A549 (cell line): Measurements from ENCODE around the gene C2CD3. TPM values are rescaled to one million over a fixed set of nuclear protein-coding genes. Genes with fewer than 3 reads are reported as not detected.
"Not testable (repeated sequence)": the region's sequence is repeated elsewhere in the genome, so short reads cannot be mapped to it uniquely, and the experiment has no call there.

ENCODE experiments used
- ATAC-seq, 2 experiments: fragments of 200-7000 bp in 1 of 2; fragments of >200 bp in 1 of 2; cut with Nextera tagmentation in 1 of 2; cut with Tn5 transposase in 1 of 2; 3 replicates each; pipeline versions ENCODE4 v1.8.0 to v1.9.1; 2018 to 2020; ENCODE audit warnings: mild to moderate bottlenecking in 1 of 2, moderate library complexity in 1 of 2
- CTCF ChIA-PET: fragments of 300-600 bp; sonication (Branson Sonifier 250); formaldehyde crosslinking; extraction: SDS; loops from one replicate; lab custom pipeline; 2021; ENCODE audit warnings: antibody characterized with exemption, inconsistent platforms; lab: Yijun Ruan, JAX
- POLR2A ChIA-PET: fragments of 350-600 bp; formaldehyde crosslinking; extraction: SDS; loops from one replicate; lab custom pipeline; 2021; ENCODE audit warnings: antibody characterized with exemption, inconsistent platforms; lab: Yijun Ruan, JAX
- DNase-seq, 2 experiments: peaks; one replicate each; pipeline versions ENCODE4 v3.0.0 to v3.0.0-alpha.2; 2011 to 2016; ENCODE audit warnings: low read depth in 1 of 2, low spot score in 1 of 2
- FAIRE-seq: peaks from 2 replicates; lab custom pipeline; 2011; peaks lifted over from hg19 to GRCh38; lab: Jason Lieb, UNC
- H3K27ac ChIP-seq, 2 experiments: fragments of >200 bp; sonication (Bioruptor Twin); formaldehyde crosslinking; 3 replicates each; pipeline ENCODE4 v1.5.1; 2016 to 2017
- H3K4me1 ChIP-seq: fragments of >200 bp; sonication (Bioruptor Twin); formaldehyde crosslinking; 3 replicates; pipeline ENCODE4 v1.6.1; 2016
- H3K4me2 ChIP-seq: fragments of >200 bp; sonication (Bioruptor Twin); formaldehyde crosslinking; 3 replicates; pipeline ENCODE4 v1.6.1; 2016
- H3K4me3 ChIP-seq: fragments of >200 bp; sonication (Bioruptor Twin); formaldehyde crosslinking; 3 replicates; pipeline ENCODE4 v1.5.1; 2016
- H3K9me3 ChIP-seq: fragments of >200 bp; sonication (Bioruptor Twin); formaldehyde crosslinking; 3 replicates; pipeline ENCODE4 v1.6.1; 2016
- ATOH8 ChIP-seq: fragments of 250-450 bp; sonication (Bioruptor Pico); IDR thresholded peaks from 2 replicates; pipeline ENCODE4 v1.5.0; 2020; ENCODE audit warnings: low read depth, mild to moderate bottlenecking, moderate library complexity
- CEBPB ChIP-seq, 2 experiments: fragments of >200 bp in 1 of 2; sonication (Bioruptor Twin) in 1 of 2; formaldehyde crosslinking in 1 of 2; IDR thresholded peaks; 2 replicates each; pipeline ENCODE4 v1.6.1; 2012 to 2016
- E2F6 ChIP-seq: IDR thresholded peaks from 2 replicates; pipeline ENCODE4 v1.6.1; 2012; ENCODE audit warnings: low read depth, borderline replicate concordance
- HEYL ChIP-seq: fragments of 250-450 bp; sonication (Bioruptor Pico); IDR thresholded peaks from 2 replicates; pipeline ENCODE4 v1.8.0; 2021; ENCODE audit warnings: mild to moderate bottlenecking, moderate library complexity
- HMGXB4 ChIP-seq: fragments of 250-450 bp; sonication (Bioruptor Pico); IDR thresholded peaks from 2 replicates; pipeline ENCODE4 v1.5.0; 2021; ENCODE audit warnings: mild to moderate bottlenecking, moderate library complexity, borderline replicate concordance
- JUN ChIP-seq, 2 experiments: fragments of >200 bp; sonication (Bioruptor Twin); formaldehyde crosslinking; IDR thresholded peaks; 2 replicates in 1 of 2; 3 replicates in 1 of 2; pipeline ENCODE4 v1.6.1; 2016 to 2017
- JUNB ChIP-seq: fragments of >200 bp; sonication (Bioruptor Twin); formaldehyde crosslinking; IDR thresholded peaks from 2 replicates; pipeline ENCODE4 v1.6.1; 2016
- KDM1A ChIP-seq: fragments of 200-600 bp; sonication (generic); IDR thresholded peaks from 2 replicates; pipeline ENCODE4 v1.6.1; 2016; ENCODE audit warnings: low read depth, mild to moderate bottlenecking
- MAFK ChIP-seq: fragments of 450-650 bp; IDR thresholded peaks from 2 replicates; pipeline ENCODE4 v1.6.1; 2014; ENCODE audit not compliant: partially characterized antibody
- MAX ChIP-seq: IDR thresholded peaks from 2 replicates; pipeline ENCODE4 v1.6.1; 2012
- POLR2A ChIP-seq: IDR thresholded peaks from 2 replicates; pipeline ENCODE4 v1.6.1; 2012; ENCODE audit warnings: mild to moderate bottlenecking, low read length
- RAD21 ChIP-seq, 2 experiments: fragments of >200 bp in 1 of 2; sonication (Bioruptor Twin) in 1 of 2; formaldehyde crosslinking in 1 of 2; IDR thresholded peaks in 1 of 2; conservative IDR thresholded peaks in 1 of 2; 2 replicates in 1 of 2; 3 replicates in 1 of 2; pipeline ENCODE4 v1.6.1; 2012 to 2018; ENCODE audit warnings: inconsistent platforms in 1 of 2
- ZNF302 ChIP-seq: fragments of 250-450 bp; sonication (Bioruptor Pico); IDR thresholded peaks from 2 replicates; pipeline ENCODE4 v1.9.0; 2021; ENCODE audit warnings: inconsistent platforms, mild to moderate bottlenecking, moderate library complexity
- ZSCAN20 ChIP-seq: fragments of 250-450 bp; sonication (Bioruptor Pico); IDR thresholded peaks from 2 replicates; pipeline ENCODE4 v1.8.0; 2022; ENCODE audit warnings: mild to moderate bottlenecking, moderate library complexity
- WGBS: methylation state at CpG from one replicate; pipeline ENCODE4 v1.1.6; 2017; ENCODE audit errors: missing lambda C conversion rate; 5-methylcytosine and 5-hydroxymethylcytosine counted together
- polyA plus RNA-seq, 4 experiments: library from polyadenylated mRNA; depleted of rRNA in 3 of 4; stranded (reverse); fragments of >200 nt; fragmentation: RNase III in 1 of 4; extraction: RNeasy Plus Mini Kit Qiagen cat#74134 plus additional on column Dnase treatment in 1 of 4; gene quantifications; 2 replicates in 3 of 4; 3 replicates in 1 of 4; pipeline ENCODE4 v1.2.3, GENCODE V29; 2011 to 2017

The C2CD3 gene
- polyA plus RNA-seq, 2 of the 4 experiments (the other 2 are of a cell fraction) = 15.2 to 19.8 TPM

GRCh38 chr11:74120260-74121035 lies 50.4 kb downstream of the C2CD3 start:
- FAIRE-seq, DNase-seq, H3K9me3 ChIP-seq, H3K4me3 ChIP-seq, H3K4me2 ChIP-seq, POLR2A ChIA-PET, ATAC-seq: not testable (repeated sequence)
- WGBS = 95% methylated on average over 5 of the region's 5 CpGs
- peak; percentile 54; the same call in 1 of the 2 replicates for TF ChIP-seq KDM1A
- Histone ChIP-seq H3K27ac (peak overlapping the region in 1 of 2 experiments; percentile 83; a peak in 3 of 6 replicates), H3K4me1 (peaks cover 32% of the 10 kb centered on the region)
- CTCF ChIA-PET = interaction anchor here (1.0 to 1.1 kb wide), 2 partner anchors 17 to 28 kb away, joined by 3 read pairs; no protein-coding TSS in a partner anchor

- no peak for ATAC-seq
- TF ChIP-seq ZNF302 (no peak), ATOH8 (CRISPR knock-in tag) (no peak), MAX (no peak), JUNB (no peak), HMGXB4 (CRISPR knock-in tag) (no peak), POLR2A (no peak), HEYL (CRISPR knock-in tag) (no peak), JUN (IDR thresholded peaks at IDR 0.05) (no peak), E2F6 (no peak)
- TF ChIP-seq, all 56 proteins: peak for 0
- Histone ChIP-seq H3K4me2 (no peak overlapping the region), H3K27ac (no peak overlapping the region), H3K9me3 (peaks cover 4% of the 10 kb centered on the region; the same call in 1 of the 3 replicates), H3K4me3 (no peak overlapping the region), H3K4me1 (no peaks in the 10 kb centered on the region)
- 89% methylated on average over 12 of the region's 12 CpGs for WGBS
- no peak for FAIRE-seq
- ChIA-PET CTCF (no interaction called here), POLR2A (no interaction called here)
- no peak for DNase-seq
Observed at GRCh38 chr11:74116719-74117118, 54.1 kb downstream of the C2CD3 start.

GRCh38 chr11:74112877-74113276 lies 57.9 kb downstream of the C2CD3 start:
- Histone ChIP-seq H3K4me3 (no peak overlapping the region), H3K9me3 (peaks cover 4% of the 10 kb centered on the region; the same call in 1 of the 3 replicates), H3K4me2 (no peak overlapping the region), H3K27ac (no peak overlapping the region), H3K4me1 (no peaks in the 10 kb centered on the region)
- ATAC-seq = no peak
- ChIA-PET POLR2A (no interaction called here), CTCF (no interaction called here)
- 87% methylated on average over 2 of the region's 2 CpGs for WGBS
- FAIRE-seq = no peak
- no peak for TF ChIP-seq JUNB
- no peak for DNase-seq

- WGBS = 91% methylated on average over 1 of the region's 1 CpG
- CTCF ChIA-PET = no interaction called here
- H3K4me1 ChIP-seq = no peaks in the 10 kb centered on the region
Observed at GRCh38 chr11:74106124-74106523, 64.7 kb downstream of the C2CD3 start.

More at GRCh38 chr11:74106124-74106523, 64.7 kb downstream of the C2CD3 start:
- Histone ChIP-seq H3K4me3 (no peak overlapping the region), H3K27ac (no peak overlapping the region), H3K4me2 (no peak overlapping the region), H3K9me3 (no peaks in the 10 kb centered on the region)
- no peak for ATAC-seq
- POLR2A ChIA-PET = no interaction called here
- TF ChIP-seq MAFK (peak; percentile 98), CEBPB (IDR thresholded peaks at IDR 0.05) (no peak), RAD21 (conservative IDR thresholded peaks at IDR 0.05 in 1 of 2, IDR thresholded peaks at IDR 0.05 in 1 of 2) (no peak), ZSCAN20 (CRISPR knock-in tag) (no peak)
- FAIRE-seq = no peak
- DNase-seq = no peak
